Activated T-helper 1 cell treated with anti-CD3 and anti-CD28 coated beads, Interleukin-12 subunit alpha, Interleukin-12 subunit beta, Interleukin-2, Interleukin-4 antibody, amounts not matched to agents 30 ng/mL and 10 ng/mL and 1 ng/mL, durations not matched to agents 14 hours and 24 hours and 36 hours (primary cell): Measurements from ENCODE around the gene TAF1B. TPM values are rescaled to one million over a fixed set of nuclear protein-coding genes. Genes with fewer than 3 reads are reported as not detected.

Experiments
- DNase-seq: peaks from one replicate; pipeline ENCODE4 v3.0.0; 2021; ENCODE audit warnings: low spot score
- H3K27ac Mint-ChIP-seq: one replicate; pipeline ENCODE4 v1.8.0; 2021; ENCODE audit warnings: mild to moderate bottlenecking, mixed read lengths
- H3K27me3 Mint-ChIP-seq: one replicate; pipeline ENCODE4 v1.8.0; 2022; ENCODE audit warnings: mild to moderate bottlenecking, moderate library complexity, mixed read lengths; ENCODE audit not compliant: insufficient read depth
- H3K36me3 Mint-ChIP-seq: one replicate; pipeline ENCODE4 v1.8.0; 2021; ENCODE audit warnings: low read depth, mixed read lengths
- H3K4me1 Mint-ChIP-seq: one replicate; pipeline ENCODE4 v1.8.0; 2021; ENCODE audit warnings: low read depth, mixed read lengths
- H3K4me3 Mint-ChIP-seq: one replicate; pipeline ENCODE4 v1.8.0; 2021; ENCODE audit warnings: mild to moderate bottlenecking, moderate library complexity, mixed read lengths
- H3K9me3 Mint-ChIP-seq: one replicate; pipeline ENCODE4 v1.8.0; 2021; ENCODE audit warnings: mixed read lengths
- intact Hi-C: fragments of 100-400 bp; cut with micrococcal nuclease; formaldehyde crosslinking; loops from one replicate; pipeline ENCODE4 v1.15.1; 2024
- total RNA-seq: library from RNA; stranded (reverse); gene quantifications from 2 replicates; pipeline ENCODE4 v1.2.3, GENCODE V29; 2022

Gene TAF1B
- total RNA-seq, 1 donor from 2014 or later: 25.1 TPM

DNA sequence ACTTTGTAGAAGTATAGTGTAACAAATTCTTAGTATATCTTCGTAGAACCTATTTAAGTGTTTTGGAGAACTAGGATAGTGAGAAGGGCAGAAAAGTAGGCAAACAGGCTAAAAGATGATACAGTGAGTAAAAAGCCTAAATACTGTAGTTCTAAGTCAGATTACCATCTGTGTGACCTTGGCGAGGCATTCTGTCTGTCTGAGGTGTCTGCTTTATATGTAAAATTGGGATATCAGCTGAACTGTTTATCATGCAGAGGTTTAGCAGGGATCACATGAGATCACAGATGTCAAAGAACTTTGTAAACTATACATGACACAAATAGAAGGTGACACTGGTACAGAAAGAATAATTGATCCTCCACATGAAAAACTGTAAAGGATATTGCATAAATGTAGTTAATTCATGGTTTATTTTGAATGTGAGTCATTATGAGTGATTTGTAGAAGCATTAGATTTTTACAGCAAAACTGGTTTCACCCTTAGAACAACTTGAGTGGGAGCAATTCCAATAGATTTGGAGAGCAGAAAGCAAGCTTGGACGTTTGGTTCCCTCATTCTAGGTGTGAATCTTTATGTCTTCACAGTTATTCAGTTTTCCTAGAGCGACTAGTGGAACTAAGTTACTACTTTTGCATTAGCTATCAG lies 41.9 kb downstream of the TAF1B start:
- no peak for DNase-seq
- peaks cover 14% of the 10 kb centered on the region for H3K9me3 Mint-ChIP-seq
- H3K4me3 Mint-ChIP-seq: no peak overlapping the region
- H3K4me1 Mint-ChIP-seq: peaks cover 22% of the 10 kb centered on the region
- intact Hi-C loops: no loop called here
- peaks cover 49% of the 10 kb centered on the region for H3K36me3 Mint-ChIP-seq
- H3K27me3 Mint-ChIP-seq: no peaks in the 10 kb centered on the region
- H3K27ac Mint-ChIP-seq: peak overlapping the region; percentile 5

DNA sequence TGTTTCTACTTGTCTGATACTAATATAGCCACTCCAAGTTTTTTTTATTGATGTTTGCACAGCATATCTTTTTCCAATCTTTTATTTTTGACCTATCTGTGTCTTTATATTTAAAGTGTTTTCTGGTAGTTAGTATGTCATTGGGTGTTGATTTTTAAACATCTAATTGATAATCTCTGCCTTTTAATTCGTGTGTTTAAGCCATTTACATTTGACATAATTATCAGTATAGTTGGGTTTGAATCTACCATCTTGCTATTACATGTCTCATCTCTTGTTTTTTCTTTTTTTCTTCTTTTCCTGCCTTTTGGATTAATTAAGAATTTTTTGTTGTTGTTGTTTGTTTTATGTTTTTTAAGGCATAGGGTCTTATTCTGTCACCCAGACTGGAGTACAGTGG lies 44.2 kb downstream of the TAF1B start:
- H3K4me3 Mint-ChIP-seq: no peak overlapping the region
- H3K36me3 Mint-ChIP-seq: peaks cover 50% of the 10 kb centered on the region
- H3K4me1 Mint-ChIP-seq: peaks cover 22% of the 10 kb centered on the region
- DNase-seq: no peak
- H3K9me3 Mint-ChIP-seq: peaks cover 14% of the 10 kb centered on the region
- intact Hi-C loops: no loop called here
- no peak overlapping the region for H3K27ac Mint-ChIP-seq
- no peaks in the 10 kb centered on the region for H3K27me3 Mint-ChIP-seq

DNA sequence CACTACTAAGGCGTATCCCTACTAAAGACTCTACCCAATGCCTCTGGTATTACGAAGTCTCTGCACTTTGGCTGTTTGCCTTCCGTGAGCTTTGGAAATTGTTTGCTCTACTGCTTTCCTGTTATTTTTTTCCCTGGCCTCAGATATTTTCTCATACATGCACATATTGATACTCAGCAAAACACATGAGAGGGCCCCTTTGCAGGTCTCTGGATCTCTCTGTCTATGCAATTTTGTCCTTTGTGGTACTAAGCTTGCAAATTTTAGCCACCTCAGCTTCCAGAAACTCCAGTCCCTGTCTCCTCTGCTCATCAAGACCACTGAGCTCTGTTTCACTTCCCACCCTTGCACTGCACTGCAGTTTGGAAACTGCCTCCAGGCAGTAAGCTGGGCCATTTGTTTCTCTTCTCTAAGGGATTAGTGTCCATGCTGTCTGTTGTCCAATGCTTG lies 46.6 kb downstream of the TAF1B start:
- H3K36me3 Mint-ChIP-seq: peaks cover 43% of the 10 kb centered on the region
- H3K9me3 Mint-ChIP-seq: peaks cover 14% of the 10 kb centered on the region
- H3K4me1 Mint-ChIP-seq: peaks cover 22% of the 10 kb centered on the region
- no peaks in the 10 kb centered on the region for H3K27me3 Mint-ChIP-seq
- DNase-seq: no peak
- no peak overlapping the region for H3K4me3 Mint-ChIP-seq
- no peak overlapping the region for H3K27ac Mint-ChIP-seq
- intact Hi-C loops: no loop called here

DNA sequence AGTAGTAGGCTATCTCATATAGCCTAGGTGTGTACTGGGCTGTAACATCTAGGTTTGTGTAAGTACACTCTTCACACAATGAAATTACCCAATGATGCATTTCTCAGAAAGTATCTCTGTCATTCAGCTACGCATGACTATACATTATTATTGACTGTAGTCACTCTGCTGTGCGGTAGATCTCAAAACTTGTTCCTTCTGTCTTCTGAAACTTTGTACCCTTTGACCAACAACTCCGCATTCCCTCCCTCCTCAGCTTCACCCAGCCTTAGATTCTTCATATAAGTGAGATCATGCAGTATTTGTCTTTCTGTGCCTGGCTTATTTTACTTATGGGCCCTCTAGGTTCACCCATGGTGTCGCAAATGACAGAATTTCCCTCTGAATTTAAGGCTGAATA lies 49.0 kb downstream of the TAF1B start:
- Mint-ChIP-seq H3K9me3 (peaks cover 12% of the 10 kb centered on the region), H3K27ac (no peak overlapping the region), H3K27me3 (no peaks in the 10 kb centered on the region), H3K4me1 (peaks cover 18% of the 10 kb centered on the region), H3K4me3 (no peak overlapping the region), H3K36me3 (peaks cover 27% of the 10 kb centered on the region)
- DNase-seq: no peak
- intact Hi-C loops: no loop called here

DNA sequence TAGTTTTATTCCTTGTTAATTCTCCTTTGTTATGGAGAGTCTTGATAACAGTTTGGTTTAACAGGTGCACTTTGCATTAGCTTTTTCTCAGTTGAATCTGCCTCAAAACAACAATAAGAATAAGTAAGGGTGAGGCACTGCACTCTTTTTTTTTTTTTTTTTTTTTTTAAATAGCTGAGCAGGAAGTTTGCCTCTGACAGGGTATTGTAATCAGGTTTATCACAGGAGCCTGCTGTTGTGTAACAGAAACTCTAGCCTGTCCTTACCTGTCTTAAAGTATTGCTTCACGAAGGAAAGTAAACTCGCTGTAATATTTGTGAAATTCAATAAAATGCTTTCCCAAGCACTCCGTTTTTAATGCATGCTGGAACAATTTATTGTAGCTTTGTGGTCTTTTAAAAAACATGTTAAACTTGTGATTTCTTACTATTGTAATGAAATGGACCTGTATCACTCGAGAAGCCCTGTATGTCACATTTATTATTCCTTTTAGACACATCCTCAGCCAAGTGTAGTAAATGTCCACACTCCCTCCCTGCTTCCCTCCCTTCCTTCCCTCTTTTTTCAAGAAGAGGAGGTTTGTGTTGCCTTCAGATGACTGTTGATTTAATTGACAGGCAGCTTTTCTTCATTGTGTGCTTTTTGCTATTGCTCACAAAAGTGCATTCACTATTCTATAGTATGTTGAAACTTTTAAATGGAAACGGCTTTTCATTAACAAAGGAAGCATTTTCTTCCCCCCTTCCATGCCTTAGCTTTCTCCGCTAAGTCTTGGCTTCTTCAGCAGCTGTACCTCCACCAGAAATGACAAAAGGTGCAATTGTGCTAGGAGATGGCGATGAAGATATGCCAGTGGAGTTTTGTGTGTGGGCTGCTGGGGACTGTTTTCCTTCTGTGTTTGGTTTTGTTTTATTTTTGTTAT lies 52.7 kb downstream of the TAF1B start:
- Mint-ChIP-seq H3K27me3 (no peaks in the 10 kb centered on the region), H3K4me1 (peaks cover 29% of the 10 kb centered on the region), H3K4me3 (no peak overlapping the region), H3K36me3 (peaks cover 12% of the 10 kb centered on the region), H3K27ac (no peak overlapping the region), H3K9me3 (no peaks in the 10 kb centered on the region)
- DNase-seq: no peak
- intact Hi-C loops: loop anchor here (2.0 to 5.0 kb wide), 4 partner anchors 19 to 339 kb away; partner anchors contain the start of genes ADAM17 and GRHL1

DNA sequence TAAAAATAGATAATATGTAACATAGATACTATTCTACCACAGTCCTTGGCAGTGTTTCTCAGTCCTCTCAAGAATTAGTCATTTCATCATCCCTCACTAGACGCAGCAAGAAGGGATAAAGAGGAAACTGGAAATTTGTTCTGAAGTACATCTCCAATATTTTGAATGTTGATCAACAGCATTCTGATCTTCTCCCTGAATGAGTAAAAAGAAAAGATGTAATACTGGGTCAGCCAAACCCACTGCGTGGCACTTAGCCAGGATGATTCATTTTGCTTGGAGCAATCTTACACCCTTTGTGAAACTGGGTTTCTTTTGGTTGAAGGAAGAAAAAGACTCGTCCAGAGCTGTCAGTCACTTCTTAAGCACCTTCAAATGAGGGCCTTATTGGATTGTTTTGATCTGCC lies 54.1 kb downstream of the TAF1B start:
- peaks cover 29% of the 10 kb centered on the region for H3K4me1 Mint-ChIP-seq
- no peaks in the 10 kb centered on the region for H3K27me3 Mint-ChIP-seq
- DNase-seq: no peak
- no peaks in the 10 kb centered on the region for H3K9me3 Mint-ChIP-seq
- intact Hi-C loops: loop anchor here (1.0 to 5.0 kb wide), 5 partner anchors 17 to 340 kb away; partner anchors contain the start of genes ADAM17, GRHL1 and TAF1B
- peak overlapping the region; percentile 14 for H3K27ac Mint-ChIP-seq
- peaks cover 10% of the 10 kb centered on the region for H3K36me3 Mint-ChIP-seq
- H3K4me3 Mint-ChIP-seq: no peak overlapping the region

DNA sequence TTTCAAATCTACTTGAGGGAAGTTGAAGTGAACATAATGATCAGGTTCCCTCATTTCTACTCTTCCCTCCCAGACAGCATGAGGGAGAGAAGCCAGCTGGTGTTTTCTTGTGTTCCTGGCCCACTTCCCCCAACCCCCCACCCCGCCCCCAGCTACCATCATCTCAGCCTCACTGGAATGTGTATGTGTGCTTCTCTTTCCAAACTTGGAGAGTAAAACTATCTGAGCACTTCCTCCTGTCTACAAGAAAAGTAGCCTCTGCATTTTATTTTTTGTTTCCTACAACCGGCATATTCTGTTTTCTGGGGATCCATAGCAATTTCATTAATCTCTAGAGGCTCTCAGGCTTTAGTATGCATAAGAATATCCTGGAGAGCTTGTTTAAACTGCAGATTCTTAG lies 54.6 kb downstream of the TAF1B start:
- peaks cover 10% of the 10 kb centered on the region for H3K36me3 Mint-ChIP-seq
- no peak overlapping the region for H3K4me3 Mint-ChIP-seq
- H3K9me3 Mint-ChIP-seq: no peaks in the 10 kb centered on the region
- no peaks in the 10 kb centered on the region for H3K27me3 Mint-ChIP-seq
- peaks cover 29% of the 10 kb centered on the region for H3K4me1 Mint-ChIP-seq
- intact Hi-C loops: loop anchor here (1.0 to 5.0 kb wide), 5 partner anchors 17 to 341 kb away; partner anchors contain the start of genes ADAM17, GRHL1 and TAF1B
- H3K27ac Mint-ChIP-seq: no peak overlapping the region
- no peak for DNase-seq

DNA sequence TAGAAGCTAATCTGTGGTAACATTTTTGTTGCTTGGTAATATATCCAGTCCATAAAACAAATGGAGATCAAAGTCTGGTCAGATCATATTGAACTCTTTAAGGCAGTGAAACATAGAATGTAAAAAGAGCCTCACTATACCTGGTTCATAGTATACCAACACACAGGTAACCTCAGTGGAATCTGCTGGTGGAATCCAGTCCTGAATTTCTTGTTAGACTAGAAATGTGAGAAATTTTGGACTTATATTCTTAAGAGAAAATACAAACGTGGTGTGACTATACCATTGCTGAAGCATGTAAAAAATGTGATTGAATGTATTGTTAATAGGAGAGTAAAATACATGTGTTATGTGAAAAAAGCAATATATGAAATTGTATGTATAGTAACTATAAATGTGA lies 62.1 kb downstream of the TAF1B start:
- intact Hi-C loops: no loop called here
- no peak overlapping the region for H3K27ac Mint-ChIP-seq
- no peaks in the 10 kb centered on the region for H3K9me3 Mint-ChIP-seq
- DNase-seq: no peak
- H3K27me3 Mint-ChIP-seq: no peaks in the 10 kb centered on the region
- peaks cover 10% of the 10 kb centered on the region for H3K36me3 Mint-ChIP-seq
- H3K4me1 Mint-ChIP-seq: no peaks in the 10 kb centered on the region
- H3K4me3 Mint-ChIP-seq: no peak overlapping the region

DNA sequence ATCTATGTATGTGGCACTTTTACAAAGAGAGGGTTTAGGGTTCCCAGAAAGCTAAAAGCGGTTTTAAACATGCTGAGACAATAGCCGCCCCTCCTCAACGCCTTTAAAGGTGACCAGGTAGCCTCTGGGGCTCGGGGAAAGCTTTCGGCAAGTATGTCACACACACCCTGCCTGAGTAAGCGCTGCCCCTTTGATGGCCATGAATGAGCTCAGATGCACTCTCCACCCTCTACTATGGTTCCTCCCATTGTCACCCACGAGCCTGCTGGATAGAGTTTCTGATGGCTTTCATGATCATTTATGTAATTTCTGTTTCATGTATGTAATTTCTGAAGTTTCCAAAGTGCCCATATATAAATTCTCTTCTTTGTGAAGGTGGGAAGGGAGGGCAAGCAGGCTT lies 64.1 kb downstream of the TAF1B start:
- H3K9me3 Mint-ChIP-seq: no peaks in the 10 kb centered on the region
- no peak overlapping the region for H3K4me3 Mint-ChIP-seq
- H3K27me3 Mint-ChIP-seq: no peaks in the 10 kb centered on the region
- H3K36me3 Mint-ChIP-seq: peaks cover 17% of the 10 kb centered on the region
- H3K27ac Mint-ChIP-seq: no peak overlapping the region
- intact Hi-C loops: no loop called here
- no peaks in the 10 kb centered on the region for H3K4me1 Mint-ChIP-seq
- no peak for DNase-seq

DNA sequence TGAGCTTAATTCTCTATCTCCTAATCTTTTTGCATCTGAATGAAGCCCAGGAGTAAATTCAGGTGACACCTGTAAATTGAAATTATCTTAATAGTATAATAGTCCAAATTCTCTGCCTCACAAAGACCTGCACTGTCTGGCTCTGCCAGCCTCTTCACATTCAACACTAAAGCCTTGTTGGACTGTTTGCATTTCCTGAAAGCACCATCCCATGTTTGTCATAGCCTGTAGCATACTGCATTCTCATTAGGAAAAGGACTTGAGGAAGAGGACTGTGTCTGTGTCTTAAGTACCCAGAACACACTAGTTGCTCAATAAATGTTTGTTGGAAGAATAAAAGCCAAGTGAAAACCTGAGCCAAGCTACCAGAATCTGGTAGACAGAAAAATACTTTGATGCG lies 65.4 kb downstream of the TAF1B start:
- Mint-ChIP-seq H3K4me3 (no peak overlapping the region), H3K4me1 (no peaks in the 10 kb centered on the region), H3K36me3 (peaks cover 27% of the 10 kb centered on the region), H3K27me3 (no peaks in the 10 kb centered on the region), H3K27ac (no peak overlapping the region), H3K9me3 (no peaks in the 10 kb centered on the region)
- no peak for DNase-seq
- intact Hi-C loops: no loop called here

DNA sequence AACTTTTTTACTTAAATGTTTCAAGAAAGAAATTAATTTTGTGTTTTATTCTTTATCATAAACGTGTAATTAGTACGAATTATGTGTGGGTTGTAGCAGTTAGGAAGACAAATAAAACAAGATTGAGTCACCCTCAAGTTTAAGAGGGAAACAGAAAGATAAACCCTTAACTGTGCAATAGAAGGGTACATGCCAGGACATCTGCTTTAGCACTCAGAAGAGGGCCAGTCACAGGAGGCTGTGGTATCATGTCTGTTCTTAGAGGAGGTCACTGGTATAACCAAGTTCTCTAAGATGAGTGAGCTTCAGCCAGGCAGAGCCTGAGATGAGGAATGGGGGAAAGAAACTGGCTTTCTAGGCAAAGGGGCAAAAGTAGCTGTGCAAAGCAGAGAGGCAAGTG lies 65.8 kb downstream of the TAF1B start:
- Mint-ChIP-seq H3K9me3 (no peaks in the 10 kb centered on the region), H3K27ac (no peak overlapping the region), H3K4me1 (peaks cover under 1% of the 10 kb centered on the region), H3K4me3 (no peak overlapping the region), H3K36me3 (peaks cover 27% of the 10 kb centered on the region), H3K27me3 (no peaks in the 10 kb centered on the region)
- no peak for DNase-seq
- intact Hi-C loops: no loop called here

DNA sequence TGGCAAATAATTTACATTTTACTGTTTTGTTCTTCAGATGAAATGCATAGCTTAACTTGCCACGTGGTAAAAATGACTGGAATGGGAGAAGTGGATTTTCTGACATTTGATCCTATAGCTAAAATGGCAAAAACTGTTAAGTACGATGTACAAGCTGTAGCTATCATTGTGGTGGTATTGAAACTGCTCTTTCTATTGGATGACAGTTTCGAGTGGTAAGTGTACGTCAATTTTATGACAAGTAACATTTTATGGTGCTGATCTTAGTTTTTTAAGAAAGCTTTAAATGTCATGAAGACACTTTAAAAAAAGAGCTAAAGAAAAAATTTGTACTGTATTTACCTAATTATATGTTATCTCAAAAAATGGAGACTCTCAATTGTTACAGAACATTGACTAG lies 67.4 kb downstream of the TAF1B start:
- intact Hi-C loops: no loop called here
- H3K9me3 Mint-ChIP-seq: no peaks in the 10 kb centered on the region
- H3K27me3 Mint-ChIP-seq: no peaks in the 10 kb centered on the region
- no peak for DNase-seq
- no peak overlapping the region for H3K4me3 Mint-ChIP-seq
- H3K36me3 Mint-ChIP-seq: peaks cover 30% of the 10 kb centered on the region
- H3K4me1 Mint-ChIP-seq: peaks cover 12% of the 10 kb centered on the region
- H3K27ac Mint-ChIP-seq: no peak overlapping the region

DNA sequence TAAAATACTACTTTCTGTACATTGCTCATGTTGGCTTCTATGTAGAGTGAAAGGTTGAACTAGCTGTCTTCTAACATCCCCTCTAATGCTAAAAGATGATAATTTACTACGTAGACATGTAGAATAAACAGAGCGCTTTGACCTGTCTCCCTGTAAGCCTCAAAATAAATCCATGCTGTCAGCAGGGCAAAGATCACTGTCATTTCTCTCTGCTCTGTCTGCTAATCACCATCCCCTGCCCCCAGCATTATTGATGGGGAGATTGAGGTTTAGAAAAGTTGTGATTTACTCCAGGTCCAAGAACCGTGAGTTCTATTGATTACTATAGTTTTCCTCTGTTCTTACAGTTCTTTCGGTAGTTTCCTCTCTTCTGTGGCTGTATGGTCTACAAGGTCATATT lies 69.2 kb downstream of the TAF1B start:
- Mint-ChIP-seq H3K4me1 (peaks cover 12% of the 10 kb centered on the region), H3K4me3 (no peak overlapping the region), H3K27ac (no peak overlapping the region), H3K9me3 (no peaks in the 10 kb centered on the region), H3K27me3 (no peaks in the 10 kb centered on the region), H3K36me3 (peaks cover 33% of the 10 kb centered on the region)
- intact Hi-C loops: no loop called here
- no peak for DNase-seq
